HG02642 (cell line): ENCODE results near the gene FLACC1.

Source experiments
- ATAC-seq: cut with Tn5 transposase; IDR thresholded peaks from one replicate; pipeline ENCODE4 v1.9.1; 2021; ENCODE audit warnings: mild to moderate bottlenecking; ENCODE audit not compliant: unreplicated experiment, poor library complexity

The FLACC1 gene

GRCh38 chr2:201280191-201281040 lies 76.7 kb downstream of the FLACC1 start:
- ATAC-seq: no peak

GRCh38 chr2:201279079-201279478 lies 78.1 kb downstream of the FLACC1 start:
- ATAC-seq: no peak

GRCh38 chr2:201276511-201276910 lies 80.6 kb downstream of the FLACC1 start:
- ATAC-seq: no peak

GRCh38 chr2:201275990-201276389 lies 81.2 kb downstream of the FLACC1 start:
- no peak for ATAC-seq

GRCh38 chr2:201275069-201275468 lies 82.1 kb downstream of the FLACC1 start:
- no peak for ATAC-seq

- ATAC-seq: no peak
These were observed 83.7 kb downstream of the FLACC1 start for GRCh38 chr2:201273330-201273983.

GRCh38 chr2:201271917-201272316 lies 85.2 kb downstream of the FLACC1 start:
- ATAC-seq: no peak

- ATAC-seq: no peak
These were observed 86.7 kb downstream of the FLACC1 start for GRCh38 chr2:201270293-201271001.

GRCh38 chr2:201269764-201270163 lies 87.4 kb downstream of the FLACC1 start:
- ATAC-seq: no peak

- no peak for ATAC-seq
These were observed 89.7 kb downstream of the FLACC1 start for GRCh38 chr2:201267278-201268030.

GRCh38 chr2:201266629-201267028 lies 90.5 kb downstream of the FLACC1 start:
- ATAC-seq: no peak

GRCh38 chr2:201264472-201265173 lies 92.5 kb downstream of the FLACC1 start:
- ATAC-seq: no peak

GRCh38 chr2:201263779-201264178 lies 93.4 kb downstream of the FLACC1 start:
- no peak for ATAC-seq

GRCh38 chr2:201262718-201263117 lies 94.4 kb downstream of the FLACC1 start:
- no peak for ATAC-seq

GRCh38 chr2:201261906-201262305 lies 95.2 kb downstream of the FLACC1 start:
- ATAC-seq: no peak

GRCh38 chr2:201261471-201261870 lies 95.7 kb downstream of the FLACC1 start:
- ATAC-seq: no peak

- peak; percentile 36 for ATAC-seq
These were observed 96.8 kb downstream of the FLACC1 start, which contains the start of gene CASP8 for GRCh38 chr2:201260302-201260800. Gene CASP8, plus strand, starts transcription at chr2:201260536. Its CDS starts 5,951 bp downstream, at chr2:201266487.

- ATAC-seq: peak; percentile 2
These were observed 98.2 kb downstream of the FLACC1 start for GRCh38 chr2:201258666-201259615.
